ENCODE measurements around the gene TRIM66. TPM values are rescaled to one million over a fixed set of nuclear protein-coding genes. Genes with fewer than 3 reads are reported as not detected.

Gene TRIM66
- total and polyA plus RNA-seq, 2 experiments from 2014 or later, result 1.4 to 4.7 TPM

DNA sequence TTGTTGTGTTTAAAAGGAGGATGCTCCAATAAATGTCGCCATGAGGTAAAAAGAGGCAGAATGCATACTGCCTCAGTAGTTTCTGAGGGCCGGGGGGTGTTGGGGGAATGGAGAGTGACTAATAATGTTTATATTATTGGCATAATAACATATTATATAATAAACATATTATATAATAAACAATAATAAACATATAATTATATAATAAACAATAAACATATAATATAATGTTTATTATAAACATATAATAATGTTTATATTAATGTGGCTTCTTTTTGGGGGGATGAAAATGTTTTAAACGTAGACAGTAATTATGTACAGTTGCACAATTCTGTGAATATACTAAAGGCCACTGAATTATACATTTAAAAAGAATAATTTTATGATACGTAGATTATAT is 35.6 kb downstream of the TRIM66 start:
- Histone ChIP-seq H3K9me2 (replicated peaks; ENCODE audit: insufficient read depth) (no peaks in the 10 kb centered on the region), H3K36me3 (replicated peaks; ENCODE audit: insufficient read depth, low read depth) (no peaks in the 10 kb centered on the region), H3K4me3 (no peak overlapping the region), H3K27me3 (no peaks in the 10 kb centered on the region), H3K4me2 (no peak overlapping the region), H4K20me1 (ENCODE audit: insufficient read depth, poor library complexity, severe bottlenecking) (no peaks in the 10 kb centered on the region), H3K79me2 (no peaks in the 10 kb centered on the region), H3K4me1 (ENCODE audit: insufficient read depth) (no peaks in the 10 kb centered on the region), H3K27ac (no peak overlapping the region), H3K9me3 (ENCODE audit: low read depth) (no peaks in the 10 kb centered on the region), H2AFZ (no peak overlapping the region)
- no peak for DNase-seq (ENCODE audit: low spot score)
- WGBS (ENCODE audit: low lambda C conversion rate, missing lambda C conversion rate), result 94% methylated on average over 4 of the region's 4 CpGs
- no peak for TF ChIP-seq EZH2 (IDR thresholded peaks at IDR 0.05; ENCODE audit: borderline replicate concordance)

DNA sequence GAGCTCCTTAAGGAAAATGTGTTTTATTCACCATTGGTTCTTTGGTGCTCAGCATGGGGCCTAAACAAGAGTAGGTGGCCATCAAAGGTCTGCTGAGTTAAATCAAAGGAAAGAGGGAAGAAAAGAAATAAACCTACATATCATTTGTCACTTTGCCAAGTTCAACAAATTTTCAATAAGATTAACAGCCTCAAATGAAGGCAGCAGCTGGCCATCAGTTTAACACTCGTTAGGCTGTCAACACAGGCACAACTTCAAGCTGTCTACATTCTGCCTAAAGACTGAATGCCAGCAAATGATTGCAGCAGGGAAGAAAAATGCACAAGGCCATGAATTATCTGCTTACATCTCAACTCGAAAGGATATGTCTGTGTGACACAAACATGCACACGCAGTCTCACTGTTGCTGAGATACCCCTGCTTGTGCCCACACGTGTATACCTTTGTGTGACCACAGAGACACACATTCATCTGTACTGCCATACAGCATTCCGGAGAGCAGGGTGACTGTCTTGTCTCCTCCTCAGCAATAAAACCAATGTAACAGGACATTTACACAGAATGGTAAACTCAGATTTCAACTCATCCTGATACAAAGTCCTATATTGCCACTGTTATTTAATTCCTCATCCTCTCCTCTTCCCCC is 40.1 kb downstream of the TRIM66 start:
- H3K36me3 ChIP-seq (replicated peaks; ENCODE audit: insufficient read depth, low read depth), result no peaks in the 10 kb centered on the region
- H3K9me3 ChIP-seq (ENCODE audit: low read depth), result no peaks in the 10 kb centered on the region
- no peak overlapping the region for H3K4me2 ChIP-seq
- H3K9me2 ChIP-seq (replicated peaks; ENCODE audit: insufficient read depth), result no peaks in the 10 kb centered on the region
- no peak for DNase-seq (ENCODE audit: low spot score)
- H3K79me2 ChIP-seq, result no peaks in the 10 kb centered on the region
- no peak overlapping the region for H3K4me3 ChIP-seq
- no peaks in the 10 kb centered on the region for H3K27me3 ChIP-seq
- 86% methylated on average over 5 of the region's 5 CpGs for WGBS (ENCODE audit: low lambda C conversion rate, missing lambda C conversion rate)
- TF ChIP-seq, protein P1, sequence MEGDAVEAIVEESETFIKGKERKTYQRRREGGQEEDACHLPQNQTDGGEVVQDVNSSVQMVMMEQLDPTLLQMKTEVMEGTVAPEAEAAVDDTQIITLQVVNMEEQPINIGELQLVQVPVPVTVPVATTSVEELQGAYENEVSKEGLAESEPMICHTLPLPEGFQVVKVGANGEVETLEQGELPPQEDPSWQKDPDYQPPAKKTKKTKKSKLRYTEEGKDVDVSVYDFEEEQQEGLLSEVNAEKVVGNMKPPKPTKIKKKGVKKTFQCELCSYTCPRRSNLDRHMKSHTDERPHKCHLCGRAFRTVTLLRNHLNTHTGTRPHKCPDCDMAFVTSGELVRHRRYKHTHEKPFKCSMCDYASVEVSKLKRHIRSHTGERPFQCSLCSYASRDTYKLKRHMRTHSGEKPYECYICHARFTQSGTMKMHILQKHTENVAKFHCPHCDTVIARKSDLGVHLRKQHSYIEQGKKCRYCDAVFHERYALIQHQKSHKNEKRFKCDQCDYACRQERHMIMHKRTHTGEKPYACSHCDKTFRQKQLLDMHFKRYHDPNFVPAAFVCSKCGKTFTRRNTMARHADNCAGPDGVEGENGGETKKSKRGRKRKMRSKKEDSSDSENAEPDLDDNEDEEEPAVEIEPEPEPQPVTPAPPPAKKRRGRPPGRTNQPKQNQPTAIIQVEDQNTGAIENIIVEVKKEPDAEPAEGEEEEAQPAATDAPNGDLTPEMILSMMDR (IDR thresholded peaks at IDR 0.05; ENCODE audit: poor library complexity), result no peak
- TF ChIP-seq EZH2phosphoT487 (IDR thresholded peaks at IDR 0.05; ENCODE audit: low read depth, severe bottlenecking, unreplicated experiment), result no peak
- no peak for TF ChIP-seq EZH2 (IDR thresholded peaks at IDR 0.05; ENCODE audit: borderline replicate concordance)
- no peak overlapping the region for H2AFZ ChIP-seq
- no peak overlapping the region for H3K27ac ChIP-seq
- no peaks in the 10 kb centered on the region for H4K20me1 ChIP-seq (ENCODE audit: insufficient read depth, poor library complexity, severe bottlenecking)
- H3K4me1 ChIP-seq (ENCODE audit: insufficient read depth), result no peaks in the 10 kb centered on the region

DNA sequence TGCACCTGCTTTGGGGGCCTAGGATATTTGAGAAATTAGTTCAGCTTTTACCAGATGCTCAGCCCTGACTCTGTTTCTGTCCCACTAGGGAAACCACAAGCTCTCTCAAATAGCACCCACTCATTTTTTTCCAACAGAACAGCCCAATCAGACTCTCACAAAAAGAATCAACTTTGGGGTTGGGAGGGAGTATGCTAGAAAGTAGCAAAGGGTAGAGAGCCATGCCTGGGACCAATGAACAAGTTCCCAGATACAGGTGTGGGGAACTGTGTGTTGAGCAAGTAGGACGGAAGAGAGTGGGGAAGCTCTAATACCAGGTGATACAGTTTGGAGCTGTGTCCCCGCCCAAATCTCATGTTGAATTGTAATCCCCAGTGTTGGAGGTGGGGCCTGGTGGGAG is 41.1 kb downstream of the TRIM66 start:
- Histone ChIP-seq H3K27ac (no peak overlapping the region), H4K20me1 (ENCODE audit: insufficient read depth, poor library complexity, severe bottlenecking) (no peaks in the 10 kb centered on the region), H2AFZ (no peak overlapping the region), H3K79me2 (no peaks in the 10 kb centered on the region), H3K4me1 (ENCODE audit: insufficient read depth) (no peaks in the 10 kb centered on the region), H3K9me2 (replicated peaks; ENCODE audit: insufficient read depth) (no peaks in the 10 kb centered on the region), H3K36me3 (replicated peaks; ENCODE audit: insufficient read depth, low read depth) (no peaks in the 10 kb centered on the region), H3K4me2 (no peak overlapping the region), H3K9me3 (ENCODE audit: low read depth) (no peaks in the 10 kb centered on the region), H3K4me3 (no peak overlapping the region), H3K27me3 (no peaks in the 10 kb centered on the region)
- TF ChIP-seq EZH2phosphoT487 (IDR thresholded peaks at IDR 0.05; ENCODE audit: low read depth, severe bottlenecking, unreplicated experiment) (no peak), EZH2 (IDR thresholded peaks at IDR 0.05; ENCODE audit: borderline replicate concordance) (no peak)
- TF ChIP-seq, protein P1 (IDR thresholded peaks at IDR 0.05; ENCODE audit: poor library complexity), result no peak
- WGBS (ENCODE audit: low lambda C conversion rate, missing lambda C conversion rate), result 98% methylated on average over 2 of the region's 2 CpGs
- DNase-seq (ENCODE audit: low spot score), result no peak

DNA sequence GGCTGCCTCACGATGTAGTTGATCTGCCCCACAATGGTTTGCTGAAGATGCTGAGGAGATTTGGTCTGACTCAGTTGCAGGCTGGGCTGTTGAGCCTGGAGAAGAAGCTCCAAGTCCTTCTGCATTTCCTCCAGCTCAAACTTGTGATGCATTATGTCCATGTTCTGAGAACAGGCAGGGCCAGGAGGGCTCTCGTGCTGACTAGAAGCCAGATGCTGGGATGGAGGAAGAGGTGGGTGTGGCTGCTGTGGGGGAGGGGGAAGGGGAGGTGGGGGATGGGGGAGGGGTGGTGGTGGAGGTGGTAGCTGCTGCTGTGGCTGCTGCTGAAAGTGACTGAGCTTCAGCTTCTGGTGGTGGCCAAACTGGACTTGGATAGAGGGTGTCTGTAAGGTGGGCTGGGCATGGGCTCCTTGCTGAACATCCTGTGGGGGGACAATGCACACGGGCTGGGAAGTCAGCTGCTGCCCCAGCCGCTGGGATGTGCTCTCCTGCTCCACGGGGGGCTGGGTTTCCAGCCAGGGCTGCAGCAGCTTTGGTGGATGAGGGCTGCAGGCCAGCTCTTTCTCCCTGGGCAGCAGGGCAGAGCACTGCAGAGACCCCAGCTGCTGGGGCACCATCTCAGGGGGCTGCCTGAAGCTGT is 42.1 kb downstream of the TRIM66 start:
- H3K79me2 ChIP-seq, result no peaks in the 10 kb centered on the region
- WGBS (ENCODE audit: low lambda C conversion rate, missing lambda C conversion rate), result 39% methylated on average over 5 of the region's 5 CpGs
- H3K36me3 ChIP-seq (replicated peaks; ENCODE audit: insufficient read depth, low read depth), result no peaks in the 10 kb centered on the region
- H3K9me3 ChIP-seq (ENCODE audit: low read depth), result no peaks in the 10 kb centered on the region
- no peak overlapping the region for H3K27ac ChIP-seq
- H3K4me1 ChIP-seq (ENCODE audit: insufficient read depth), result no peaks in the 10 kb centered on the region
- no peaks in the 10 kb centered on the region for H3K27me3 ChIP-seq
- no peak for DNase-seq (ENCODE audit: low spot score)
- TF ChIP-seq EZH2 (IDR thresholded peaks at IDR 0.05; ENCODE audit: borderline replicate concordance) (no peak), EZH2phosphoT487 (IDR thresholded peaks at IDR 0.05; ENCODE audit: low read depth, severe bottlenecking, unreplicated experiment) (no peak)
- TF ChIP-seq, protein P1 (IDR thresholded peaks at IDR 0.05; ENCODE audit: poor library complexity), result no peak
- no peak overlapping the region for H2AFZ ChIP-seq
- H3K4me3 ChIP-seq, result no peak overlapping the region
- no peaks in the 10 kb centered on the region for H4K20me1 ChIP-seq (ENCODE audit: insufficient read depth, poor library complexity, severe bottlenecking)
- no peak overlapping the region for H3K4me2 ChIP-seq
- no peaks in the 10 kb centered on the region for H3K9me2 ChIP-seq (replicated peaks; ENCODE audit: insufficient read depth)

All from hepatocyte (in vitro differentiated cells).